GM23248 (cell line): ENCODE data around the gene TRERF1. TPM values are rescaled to one million over a fixed set of nuclear protein-coding genes. Genes with fewer than 3 reads are reported as not detected.

Experiments
- DNase-seq: peaks from one replicate; pipeline ENCODE4 v3.0.0-alpha.2; 2015
- H2AFZ ChIP-seq: fragments of 200-600 bp; sonication (generic); 2 replicates; pipeline ENCODE4 v1.6.1; 2016; ENCODE audit warnings: antibody characterized with exemption
- H3F3A ChIP-seq: fragments of 200-600 bp; sonication (generic); 2 replicates; pipeline ENCODE4 v1.6.1; 2016; ENCODE audit warnings: mild to moderate bottlenecking, antibody characterized with exemption, mixed run types; ENCODE audit not compliant: insufficient read depth
- H3K27ac ChIP-seq: fragments of 200-600 bp; sonication (generic); 2 replicates; pipeline ENCODE4 v1.5.1; 2016; ENCODE audit warnings: mild to moderate bottlenecking
- H3K27me3 ChIP-seq: fragments of 200-600 bp; sonication (generic); replicated peaks from 2 replicates; pipeline ENCODE4 v1.6.1; 2016; ENCODE audit warnings: mild to moderate bottlenecking; ENCODE audit not compliant: insufficient read depth
- H3K36me3 ChIP-seq: fragments of 200-600 bp; sonication (generic); 2 replicates; pipeline ENCODE4 v1.6.1; 2016; ENCODE audit warnings: low read depth, mild to moderate bottlenecking
- H3K4me1 ChIP-seq: fragments of 200-600 bp; sonication (generic); 2 replicates; pipeline ENCODE4 v1.6.1; 2016; ENCODE audit warnings: mild to moderate bottlenecking; ENCODE audit not compliant: insufficient read depth
- H3K4me2 ChIP-seq: fragments of 200-600 bp; sonication (generic); one replicate; pipeline ENCODE4 v1.6.1; 2016; ENCODE audit warnings: mild to moderate bottlenecking; ENCODE audit not compliant: unreplicated experiment
- H3K4me3 ChIP-seq: fragments of 200-600 bp; sonication (generic); 2 replicates; pipeline ENCODE4 v1.5.1; 2016; ENCODE audit warnings: mild to moderate bottlenecking
- H3K79me2 ChIP-seq: fragments of 200-600 bp; sonication (generic); 2 replicates; pipeline ENCODE4 v1.6.1; 2016; ENCODE audit warnings: mild to moderate bottlenecking; ENCODE audit not compliant: insufficient read depth
- H3K9ac ChIP-seq: fragments of 200-600 bp; sonication (generic); 2 replicates; pipeline ENCODE4 v1.6.1; 2016; ENCODE audit warnings: mild to moderate bottlenecking
- H3K9me2 ChIP-seq: fragments of 200-600 bp; sonication (generic); 2 replicates; pipeline ENCODE4 v1.6.1; 2016; ENCODE audit warnings: mixed run types, mild to moderate bottlenecking, moderate library complexity; ENCODE audit not compliant: insufficient read depth
- H3K9me3 ChIP-seq: fragments of 200-600 bp; sonication (generic); one replicate; pipeline ENCODE4 v1.6.1; 2017; ENCODE audit warnings: low read depth
- H4K20me1 ChIP-seq: fragments of 200-600 bp; sonication (generic); 2 replicates; pipeline ENCODE4 v1.6.0; 2016; ENCODE audit not compliant: insufficient read depth
- EZH2 ChIP-seq: fragments of 200-600 bp; sonication (generic); IDR thresholded peaks from 2 replicates; pipeline ENCODE4 v1.6.1; 2018; ENCODE audit warnings: antibody characterized with exemption, mild to moderate bottlenecking; ENCODE audit not compliant: insufficient read depth, poor library complexity, severe bottlenecking
- EZH2phosphoT487 ChIP-seq: fragments of 200-600 bp; sonication (generic); IDR thresholded peaks from 2 replicates; pipeline ENCODE4 v1.6.1; 2018; ENCODE audit warnings: antibody characterized with exemption, moderate library complexity, mild to moderate bottlenecking, low read depth; ENCODE audit not compliant: insufficient read depth
- WGBS, 2 experiments: methylation state at CpG; one replicate each; pipeline ENCODE4 v1.1.6; 2015 to 2017; ENCODE audit warnings: low lambda C conversion rate in 2 of 2, low coverage in 1 of 2; ENCODE audit errors: missing lambda C conversion rate in 2 of 2; 5-methylcytosine and 5-hydroxymethylcytosine counted together
- in situ Hi-C: fragments of 300-500 bp; cut with MboI; formaldehyde crosslinking; loops from 2 replicates; pipeline ENCODE4 v1.15.0; 2020
- polyA plus RNA-seq: library from polyadenylated mRNA; unstranded; fragments of >200 nt; fragmentation: Nextera tagmentation; extraction: Ambion mirVana; gene quantifications from 2 replicates; pipeline ENCODE4 v1.2.1, GENCODE V29; 2016
- total RNA-seq: library from RNA; depleted of rRNA; stranded (reverse); fragments of >200 nt; shearing (Covaris generic); gene quantifications from 2 replicates; pipeline ENCODE4 v1.2.3, GENCODE V29; 2014

TRERF1 gene
- total and polyA plus RNA-seq, 2 experiments from 2014 or later, result 2.7 to 3.1 TPM

DNA sequence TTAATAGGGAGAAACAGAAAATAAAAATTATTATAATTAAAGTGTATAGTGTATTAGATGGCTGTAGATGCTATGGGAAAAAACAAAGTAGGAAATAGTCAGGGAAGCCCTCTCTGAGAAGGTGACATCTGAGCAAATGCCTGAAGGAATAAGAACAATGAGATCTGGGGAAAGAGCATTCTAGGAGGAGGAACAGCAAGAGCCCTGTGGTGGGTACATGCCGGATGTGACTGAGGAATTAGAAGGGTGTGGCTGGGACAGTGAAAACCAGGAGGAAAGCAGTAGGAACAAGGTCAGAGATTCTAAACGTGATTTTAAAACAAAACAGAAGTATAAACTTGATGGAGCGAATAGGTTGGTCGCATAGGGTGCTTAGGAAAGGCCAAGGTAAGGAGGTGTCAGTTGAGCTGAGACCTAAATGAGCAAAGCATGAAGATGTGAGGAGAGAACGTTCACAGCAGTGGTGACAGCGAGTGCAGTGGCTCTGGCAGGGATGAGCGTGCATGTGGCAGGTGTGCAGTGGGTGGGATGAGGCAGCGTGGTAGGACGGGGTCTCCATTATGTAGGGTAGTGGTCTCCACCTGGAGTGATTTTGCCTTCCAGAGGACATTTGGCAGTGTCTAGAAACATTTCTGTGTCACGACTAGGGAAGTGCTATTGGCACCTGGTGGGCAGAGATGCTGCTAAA is 137.0 kb downstream of the TRERF1 start:
- Histone ChIP-seq H3K4me1 (peaks cover 43% of the 10 kb centered on the region), H3K27ac (no peak overlapping the region), H3K36me3 (no peaks in the 10 kb centered on the region), H3K9me3 (no peaks in the 10 kb centered on the region), H3K9ac (no peak overlapping the region), H3K27me3 (no peaks in the 10 kb centered on the region), H3K4me2 (peak overlapping the region; percentile 1), H4K20me1 (no peaks in the 10 kb centered on the region), H2AFZ (no peak overlapping the region), H3K4me3 (no peak overlapping the region), H3K9me2 (no peaks in the 10 kb centered on the region), H3F3A (peaks cover 18% of the 10 kb centered on the region), H3K79me2 (peaks cover 9% of the 10 kb centered on the region; the same call in 1 of the 2 replicates)
- DNase-seq, result no peak
- WGBS, 2 experiments, result 86% methylated on average over 10 of the region's 10 CpGs
- in situ Hi-C loops, result no loop called here
- no peak for TF ChIP-seq EZH2
- no peak for TF ChIP-seq EZH2phosphoT487

DNA sequence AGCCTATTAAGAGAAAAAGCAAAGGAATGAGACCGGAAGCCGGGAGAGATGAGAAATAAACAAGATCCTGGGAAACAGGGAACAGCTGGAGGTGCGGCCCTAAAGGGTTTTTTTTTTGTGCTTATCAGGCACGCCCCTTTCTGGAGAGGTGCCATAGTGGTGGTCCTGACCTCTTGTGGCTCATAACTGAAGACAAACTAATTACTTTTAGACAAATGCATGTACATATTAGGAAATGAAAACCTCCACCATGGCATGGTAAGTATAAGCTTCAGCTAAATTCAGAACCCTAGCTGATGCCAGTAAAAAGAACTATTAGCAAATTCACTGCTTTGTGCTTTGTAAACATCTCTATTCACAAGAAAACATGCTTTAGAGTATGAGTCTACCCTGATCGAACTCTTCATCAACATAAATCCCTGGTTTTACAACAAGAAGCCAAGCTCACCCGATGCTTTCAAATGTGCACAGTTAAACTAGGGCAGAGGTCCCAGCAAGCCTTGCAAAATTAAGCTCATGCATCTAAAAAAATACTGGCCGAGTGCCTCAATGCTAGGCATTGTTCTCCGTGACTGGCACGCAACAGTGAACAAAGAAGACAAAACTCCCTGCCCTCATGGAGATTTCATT is 137.7 kb downstream of the TRERF1 start:
- Histone ChIP-seq H4K20me1 (no peaks in the 10 kb centered on the region), H3K9me3 (no peaks in the 10 kb centered on the region), H3K9ac (no peak overlapping the region), H3K4me3 (no peak overlapping the region), H3K27ac (no peak overlapping the region), H3K27me3 (no peaks in the 10 kb centered on the region), H2AFZ (no peak overlapping the region), H3K36me3 (no peaks in the 10 kb centered on the region), H3K4me1 (peaks cover 43% of the 10 kb centered on the region), H3K79me2 (peaks cover 9% of the 10 kb centered on the region; the same call in 1 of the 2 replicates), H3K4me2 (peak overlapping the region; percentile 1), H3K9me2 (no peaks in the 10 kb centered on the region), H3F3A (peaks cover 18% of the 10 kb centered on the region)
- no peak for TF ChIP-seq EZH2phosphoT487
- TF ChIP-seq EZH2, result no peak
- 72 to 73% methylated on average over 9 of the region's 9 CpGs for WGBS, 2 experiments
- peak; percentile 5 for DNase-seq
- in situ Hi-C loops, result no loop called here

DNA sequence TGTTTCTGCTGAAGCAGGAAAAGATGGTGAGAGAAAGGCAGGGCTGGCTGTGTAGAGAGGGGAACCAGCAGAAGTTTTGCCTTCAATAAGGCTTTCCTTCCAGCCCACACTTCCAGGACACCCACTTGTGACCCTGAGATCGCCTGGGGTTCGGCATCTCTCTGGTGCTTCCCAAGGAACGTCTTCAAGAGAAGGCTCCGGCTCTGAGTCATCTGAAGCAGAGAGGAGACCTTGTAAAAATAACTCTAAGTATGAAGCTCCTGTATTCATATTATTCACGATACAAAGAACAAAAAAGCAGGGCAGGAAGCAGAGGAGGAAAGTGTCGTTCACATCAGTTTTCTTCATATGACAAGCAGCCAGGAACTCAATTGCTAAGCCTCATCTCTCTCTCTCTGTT is 138.7 kb downstream of the TRERF1 start:
- Histone ChIP-seq H3K36me3 (no peaks in the 10 kb centered on the region), H4K20me1 (no peaks in the 10 kb centered on the region), H3F3A (peaks cover 18% of the 10 kb centered on the region), H3K9ac (no peak overlapping the region), H3K4me1 (peaks cover 43% of the 10 kb centered on the region), H3K9me2 (no peaks in the 10 kb centered on the region), H3K4me2 (peak overlapping the region; percentile 56), H3K27me3 (no peaks in the 10 kb centered on the region), H2AFZ (peak overlapping the region; percentile 46; the same call in 1 of the 2 replicates), H3K27ac (no peak overlapping the region), H3K4me3 (no peak overlapping the region), H3K9me3 (no peaks in the 10 kb centered on the region), H3K79me2 (peaks cover 6% of the 10 kb centered on the region; the same call in 1 of the 2 replicates)
- WGBS, 2 experiments, result 35 to 42% methylated on average over 6 of the region's 6 CpGs
- no peak for TF ChIP-seq EZH2
- TF ChIP-seq EZH2phosphoT487, result no peak
- DNase-seq, result peak; percentile 76
- in situ Hi-C loops, result no loop called here

DNA sequence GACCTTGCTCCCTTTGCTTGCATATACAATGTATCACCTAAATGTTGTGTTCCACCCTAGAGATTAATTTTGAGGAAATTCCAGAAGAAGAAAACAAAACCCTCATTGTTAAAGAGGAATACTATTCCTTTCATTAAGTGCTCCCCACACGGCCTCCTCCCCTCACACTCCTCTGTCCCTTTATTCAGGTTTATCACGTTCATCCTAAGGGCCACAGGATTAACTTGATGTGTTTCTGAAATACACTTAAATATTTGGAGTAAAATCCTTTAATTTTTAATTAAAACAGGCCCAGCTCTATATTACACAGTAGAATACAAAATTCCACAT is 144.6 kb downstream of the TRERF1 start:
- Histone ChIP-seq H3K9ac (no peak overlapping the region), H3K27me3 (no peaks in the 10 kb centered on the region), H3K4me2 (no peak overlapping the region), H4K20me1 (no peaks in the 10 kb centered on the region), H3K36me3 (no peaks in the 10 kb centered on the region), H2AFZ (no peak overlapping the region), H3K9me2 (no peaks in the 10 kb centered on the region), H3K4me3 (no peak overlapping the region), H3K9me3 (no peaks in the 10 kb centered on the region), H3K27ac (no peak overlapping the region), H3K4me1 (no peaks in the 10 kb centered on the region), H3F3A (no peaks in the 10 kb centered on the region), H3K79me2 (peaks cover 24% of the 10 kb centered on the region; the same call in 1 of the 2 replicates)
- in situ Hi-C loops, result no loop called here
- TF ChIP-seq EZH2phosphoT487, result no peak
- TF ChIP-seq EZH2, result no peak
- no peak for DNase-seq
- WGBS, 2 experiments, result 78 to 89% methylated on average over 2 of the region's 2 CpGs
